GM12801 (cell line): Measurements from ENCODE around the gene C10orf53.

Experiments
- CTCF ChIP-seq: IDR thresholded peaks from one replicate; pipeline ENCODE4 v1.5.1; 2011; ENCODE audit warnings: control low read depth; ENCODE audit not compliant: insufficient read length; ENCODE audit errors: extremely low read depth

The C10orf53 gene

GRCh38 chr10:49696311-49696710 lies 16.9 kb downstream of the C10orf53 start:
- no peak for TF ChIP-seq CTCF

GRCh38 chr10:49698679-49699078 lies 19.2 kb downstream of the C10orf53 start:
- no peak for TF ChIP-seq CTCF

DNA sequence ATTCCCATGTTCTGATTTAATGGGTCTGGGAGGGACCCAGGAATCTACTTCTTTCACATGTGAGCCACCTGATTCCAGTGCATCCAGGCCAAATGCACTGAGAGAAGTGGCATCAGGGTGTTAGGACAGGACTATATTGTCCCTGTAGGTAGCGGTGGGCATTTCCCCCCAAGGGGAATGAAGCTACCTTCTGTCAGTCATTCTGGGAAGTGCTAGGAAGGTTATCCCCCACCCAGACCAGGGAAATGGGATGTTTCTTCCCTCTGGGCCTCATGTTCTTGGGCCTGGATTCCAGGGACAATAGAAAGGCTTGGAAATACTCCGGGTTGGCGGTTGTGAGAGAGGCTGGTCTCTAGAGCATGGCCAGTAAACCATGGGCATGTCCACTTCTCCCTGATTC lies 20.8 kb downstream of the C10orf53 start:
- TF ChIP-seq CTCF = no peak

- TF ChIP-seq CTCF = no peak
Observed at GRCh38 chr10:49700997-49701396, 21.5 kb downstream of the C10orf53 start.

GRCh38 chr10:49707585-49707984 lies 28.1 kb downstream of the C10orf53 start:
- no peak for TF ChIP-seq CTCF

GRCh38 chr10:49709934-49710333 lies 30.5 kb downstream of the C10orf53 start:
- TF ChIP-seq CTCF = no peak

- TF ChIP-seq CTCF = no peak
Observed at GRCh38 chr10:49710966-49711365, 31.5 kb downstream of the C10orf53 start.

DNA sequence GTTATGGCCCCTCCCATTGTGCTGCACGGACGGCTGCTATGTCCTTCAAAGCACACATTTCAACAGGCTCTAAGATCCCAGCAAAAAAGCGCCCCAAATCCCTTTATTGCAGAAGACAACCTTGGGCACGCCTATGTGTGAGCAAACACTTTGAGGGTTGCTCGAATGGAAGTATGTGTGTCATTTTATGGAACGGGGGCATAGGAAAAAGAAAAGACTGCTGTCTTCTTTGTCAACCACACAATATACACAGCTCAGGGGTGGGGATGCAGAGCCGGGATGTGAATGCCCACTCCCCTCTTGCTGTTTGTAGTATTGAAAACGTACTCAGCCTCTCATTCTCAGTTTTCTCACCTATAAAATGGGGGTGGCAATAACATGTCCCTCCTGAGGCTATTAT lies 32.0 kb downstream of the C10orf53 start:
- no peak for TF ChIP-seq CTCF
